ENCODE data around the gene F9. TPM values are rescaled to one million over a fixed set of nuclear protein-coding genes. Genes with fewer than 3 reads are reported as not detected.

F9 gene
- total RNA-seq, 1 experiment from 2014 or later: 0.08 TPM

- Histone ChIP-seq H3K27me3 (ENCODE audit: control insufficient read depth, insufficient read depth, low read length) (no peaks in the 10 kb centered on the region), H3K27ac (ENCODE audit: low read length) (no peak overlapping the region), H3K9me3 (ENCODE audit: control insufficient read depth, insufficient read depth, low read depth, low read length) (no peaks in the 10 kb centered on the region), H3K4me1 (ENCODE audit: control insufficient read depth, insufficient read depth, low read length) (no peaks in the 10 kb centered on the region), H3K4me3 (ENCODE audit: low read depth in 2 of 2, low read length in 2 of 2) (no peak overlapping the region), H3K36me3 (ENCODE audit: control insufficient read depth, insufficient read depth, low read length) (no peaks in the 10 kb centered on the region)
- no TSS peak for BruUV-seq (replicated peaks)
- no peak for TF ChIP-seq POLR2AphosphoS5 (IDR thresholded peaks at IDR 0.05; ENCODE audit: low read depth, low read length)
- no peak for TF ChIP-seq TCF7L2 (IDR thresholded peaks at IDR 0.05; ENCODE audit: low read depth, low read length)
- no peak for TF ChIP-seq CTCF (IDR thresholded peaks at IDR 0.05)
- TF ChIP-seq SIN3A (IDR thresholded peaks at IDR 0.05; ENCODE audit: borderline replicate concordance, insufficient read depth, low read depth, low read length): no peak
- TF ChIP-seq REST (IDR thresholded peaks at IDR 0.05; ENCODE audit: insufficient read depth in 1 of 2, low read depth in 2 of 2, low read length in 1 of 2): no peak
- POLR2A ChIA-PET: no interaction called here
- CTCF ChIA-PET: no interaction called here
- intact Hi-C loops (cut with micrococcal nuclease; ENCODE audit: unreplicated experiment) (no loop called here), in situ Hi-C loops (cut with HindIII; ENCODE audit: low pct_unique_long_range_greater_than_20kb, low sequenced_read_pairs) (no loop called here)
- DNase-seq (ENCODE audit: low read depth, low spot score) (no peak), ATAC-seq (no peak)
Observed at GRCh38 chrX:139484591-139484990, 45.9 kb upstream of the F9 start.

- TF ChIP-seq SIN3A (IDR thresholded peaks at IDR 0.05; ENCODE audit: borderline replicate concordance, insufficient read depth, low read depth, low read length) (no peak), CTCF (IDR thresholded peaks at IDR 0.05) (no peak), REST (IDR thresholded peaks at IDR 0.05; ENCODE audit: insufficient read depth in 1 of 2, low read depth in 2 of 2, low read length in 1 of 2) (no peak), POLR2AphosphoS5 (IDR thresholded peaks at IDR 0.05; ENCODE audit: low read depth, low read length) (no peak), TCF7L2 (IDR thresholded peaks at IDR 0.05; ENCODE audit: low read depth, low read length) (no peak)
- no peaks in the 10 kb centered on the region for H3K27me3 ChIP-seq (ENCODE audit: control insufficient read depth, insufficient read depth, low read length)
- no peaks in the 10 kb centered on the region for H3K9me3 ChIP-seq (ENCODE audit: control insufficient read depth, insufficient read depth, low read depth, low read length)
- no peaks in the 10 kb centered on the region for H3K4me1 ChIP-seq (ENCODE audit: control insufficient read depth, insufficient read depth, low read length)
- DNase-seq (ENCODE audit: low read depth, low spot score): no peak
- CTCF ChIA-PET: no interaction called here
- in situ Hi-C loops (cut with HindIII; ENCODE audit: low pct_unique_long_range_greater_than_20kb, low sequenced_read_pairs): no loop called here
- H3K4me3 ChIP-seq (ENCODE audit: low read depth in 2 of 2, low read length in 2 of 2): no peak overlapping the region
- POLR2A ChIA-PET: no interaction called here
- intact Hi-C loops (cut with micrococcal nuclease; ENCODE audit: unreplicated experiment): no loop called here
- H3K36me3 ChIP-seq (ENCODE audit: control insufficient read depth, insufficient read depth, low read length): no peaks in the 10 kb centered on the region
- BruUV-seq (replicated peaks): no TSS peak
- ATAC-seq: no peak
- no peak overlapping the region for H3K27ac ChIP-seq (ENCODE audit: low read length)
Observed at GRCh38 chrX:139495324-139495723, 35.2 kb upstream of the F9 start.
